OCI-LY1 (cell line): ENCODE results near the gene PYCR2.

Experiments
- H2AFZ ChIP-seq: fragments of 200-600 bp; sonication (generic), shearing (Covaris generic); 2 replicates; pipeline ENCODE4 v1.6.0; 2014; ENCODE audit warnings: antibody characterized with exemption, mild to moderate bottlenecking, low read length
- H3F3A ChIP-seq: fragments of 200-600 bp; sonication (generic), shearing (Covaris generic); 2 replicates; pipeline ENCODE4 v1.6.0; 2014; ENCODE audit warnings: mild to moderate bottlenecking, antibody characterized with exemption, low read length, moderate library complexity; ENCODE audit not compliant: insufficient read depth
- H3K27ac ChIP-seq: fragments of 200-600 bp; sonication (generic); 2 replicates; pipeline ENCODE4 v1.5.1; 2014; ENCODE audit warnings: low read length, mixed run types, mild to moderate bottlenecking, low read depth; ENCODE audit not compliant: poor library complexity, severe bottlenecking
- H3K27me3 ChIP-seq: fragments of 200-600 bp; sonication (generic); 2 replicates; pipeline ENCODE4 v1.6.0; 2014; ENCODE audit warnings: antibody characterized with exemption, mild to moderate bottlenecking, low read length, moderate library complexity; ENCODE audit not compliant: insufficient read depth
- H3K36me3 ChIP-seq: fragments of 200-600 bp; sonication (generic); 2 replicates; pipeline ENCODE4 v1.6.1; 2014; ENCODE audit warnings: mild to moderate bottlenecking, antibody characterized with exemption, low read length, moderate library complexity, mixed read lengths; ENCODE audit not compliant: insufficient read depth
- H3K4me1 ChIP-seq: fragments of 200-600 bp; sonication (generic); 2 replicates; pipeline ENCODE4 v1.5.1; 2014; ENCODE audit warnings: mild to moderate bottlenecking, low read length, moderate library complexity; ENCODE audit not compliant: insufficient read depth, severe bottlenecking
- H3K4me2 ChIP-seq: fragments of 200-600 bp; sonication (generic), shearing (Covaris generic); 2 replicates; pipeline ENCODE4 v1.6.1; 2014; ENCODE audit warnings: low read length
- H3K4me3 ChIP-seq: fragments of 200-600 bp; sonication (generic); 2 replicates; pipeline ENCODE4 v1.5.1; 2014; ENCODE audit warnings: low read length, low read depth, mild to moderate bottlenecking, mixed read lengths; ENCODE audit not compliant: poor library complexity, severe bottlenecking
- H3K79me2 ChIP-seq: fragments of 200-600 bp; shearing (Covaris generic); 2 replicates; pipeline ENCODE4 v1.6.1; 2016; ENCODE audit warnings: mixed run types, low read length, mixed read lengths; ENCODE audit not compliant: insufficient read depth
- H3K9ac ChIP-seq: fragments of 200-600 bp; sonication (generic), shearing (Covaris generic); 2 replicates; pipeline ENCODE4 v1.6.1; 2014; ENCODE audit warnings: mild to moderate bottlenecking, low read length, mixed read lengths
- H3K9me2 ChIP-seq: fragments of 200-600 bp; sonication (generic), shearing (Covaris generic); 2 replicates; pipeline ENCODE4 v1.6.1; 2014; ENCODE audit warnings: low read depth, mild to moderate bottlenecking, low read length, mixed read lengths
- H3K9me3 ChIP-seq: fragments of 200-600 bp; shearing (Covaris generic); 2 replicates; pipeline ENCODE4 v1.6.1; 2014; ENCODE audit warnings: low read length, mixed read lengths
- H4K20me1 ChIP-seq: fragments of 200-600 bp; sonication (generic), shearing (Covaris generic); 2 replicates; pipeline ENCODE4 v1.6.0; 2016; ENCODE audit warnings: mild to moderate bottlenecking, low read length; ENCODE audit not compliant: insufficient read depth
- EZH2 ChIP-seq: fragments of 200-600 bp; sonication (generic), shearing (Covaris generic); IDR thresholded peaks from 2 replicates; pipeline ENCODE4 v1.8.0; 2017; ENCODE audit warnings: borderline replicate concordance, mixed run types, mild to moderate bottlenecking, antibody characterized with exemption, low read length, moderate library complexity, mixed read lengths
- TF ChIP-seq, protein P1 (sequence below): fragments of 200-600 bp; sonication (generic), shearing (Covaris generic); IDR thresholded peaks from 2 replicates; pipeline ENCODE4 v1.5.1; 2017; ENCODE audit warnings: mild to moderate bottlenecking, antibody characterized with exemption, low read length, moderate library complexity, mixed read lengths

PYCR2 gene

DNA sequence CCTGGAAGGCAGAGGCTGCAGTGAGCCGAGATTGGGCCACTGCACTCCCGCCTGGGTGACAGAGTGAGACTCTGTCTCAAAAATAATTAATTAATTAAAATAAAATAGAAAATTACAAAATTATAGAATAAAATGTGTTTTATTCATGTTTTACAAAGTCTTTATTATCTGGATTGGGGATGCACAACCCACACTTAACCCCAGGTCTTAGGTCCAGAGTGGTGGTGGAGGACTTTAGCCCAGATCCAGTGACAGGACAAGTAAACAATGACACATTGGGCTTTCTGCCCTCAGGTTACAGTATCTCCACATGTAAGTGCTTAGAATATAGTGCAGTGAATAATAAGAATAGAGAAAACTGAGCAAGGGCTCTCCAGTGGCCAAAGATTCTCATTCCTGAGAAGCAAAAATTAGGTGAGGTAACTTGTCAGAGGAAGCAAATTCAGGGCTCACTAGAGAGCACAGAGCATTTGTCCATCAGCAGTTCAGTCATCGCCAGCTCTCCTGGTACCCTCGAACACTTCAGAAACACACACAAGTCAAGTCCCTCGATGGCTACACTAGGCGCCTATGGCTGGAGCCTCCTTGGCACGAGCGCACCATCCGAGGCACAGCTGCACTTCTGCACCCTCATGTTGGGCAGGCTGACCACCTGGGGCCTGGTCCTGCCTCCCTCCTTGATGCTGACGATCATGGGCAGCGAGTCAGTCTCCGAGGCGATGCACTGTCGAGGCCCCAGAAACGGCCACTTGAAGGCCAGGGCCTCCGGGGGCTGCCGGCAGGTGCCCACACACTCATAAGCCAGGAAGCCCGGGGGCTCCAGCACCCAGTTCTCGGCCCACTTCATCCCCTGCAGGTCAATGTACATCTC is 37.7 kb downstream of the PYCR2 start:
- H3K27me3 ChIP-seq = no peaks in the 10 kb centered on the region; the same call in 1 of the 2 replicates
- H3K4me2 ChIP-seq = no peak overlapping the region
- H3K79me2 ChIP-seq = no peaks in the 10 kb centered on the region
- TF ChIP-seq, protein P1, sequence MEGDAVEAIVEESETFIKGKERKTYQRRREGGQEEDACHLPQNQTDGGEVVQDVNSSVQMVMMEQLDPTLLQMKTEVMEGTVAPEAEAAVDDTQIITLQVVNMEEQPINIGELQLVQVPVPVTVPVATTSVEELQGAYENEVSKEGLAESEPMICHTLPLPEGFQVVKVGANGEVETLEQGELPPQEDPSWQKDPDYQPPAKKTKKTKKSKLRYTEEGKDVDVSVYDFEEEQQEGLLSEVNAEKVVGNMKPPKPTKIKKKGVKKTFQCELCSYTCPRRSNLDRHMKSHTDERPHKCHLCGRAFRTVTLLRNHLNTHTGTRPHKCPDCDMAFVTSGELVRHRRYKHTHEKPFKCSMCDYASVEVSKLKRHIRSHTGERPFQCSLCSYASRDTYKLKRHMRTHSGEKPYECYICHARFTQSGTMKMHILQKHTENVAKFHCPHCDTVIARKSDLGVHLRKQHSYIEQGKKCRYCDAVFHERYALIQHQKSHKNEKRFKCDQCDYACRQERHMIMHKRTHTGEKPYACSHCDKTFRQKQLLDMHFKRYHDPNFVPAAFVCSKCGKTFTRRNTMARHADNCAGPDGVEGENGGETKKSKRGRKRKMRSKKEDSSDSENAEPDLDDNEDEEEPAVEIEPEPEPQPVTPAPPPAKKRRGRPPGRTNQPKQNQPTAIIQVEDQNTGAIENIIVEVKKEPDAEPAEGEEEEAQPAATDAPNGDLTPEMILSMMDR = no peak
- TF ChIP-seq EZH2 = no peak
- H2AFZ ChIP-seq = no peak overlapping the region
- no peak overlapping the region for H3K9ac ChIP-seq
- no peaks in the 10 kb centered on the region for H4K20me1 ChIP-seq
- H3K27ac ChIP-seq = no peak overlapping the region
- H3K36me3 ChIP-seq = no peaks in the 10 kb centered on the region
- no peaks in the 10 kb centered on the region for H3F3A ChIP-seq
- H3K4me3 ChIP-seq = no peak overlapping the region
- H3K9me3 ChIP-seq = no peaks in the 10 kb centered on the region
- H3K9me2 ChIP-seq = no peaks in the 10 kb centered on the region
- peaks cover 11% of the 10 kb centered on the region for H3K4me1 ChIP-seq

DNA sequence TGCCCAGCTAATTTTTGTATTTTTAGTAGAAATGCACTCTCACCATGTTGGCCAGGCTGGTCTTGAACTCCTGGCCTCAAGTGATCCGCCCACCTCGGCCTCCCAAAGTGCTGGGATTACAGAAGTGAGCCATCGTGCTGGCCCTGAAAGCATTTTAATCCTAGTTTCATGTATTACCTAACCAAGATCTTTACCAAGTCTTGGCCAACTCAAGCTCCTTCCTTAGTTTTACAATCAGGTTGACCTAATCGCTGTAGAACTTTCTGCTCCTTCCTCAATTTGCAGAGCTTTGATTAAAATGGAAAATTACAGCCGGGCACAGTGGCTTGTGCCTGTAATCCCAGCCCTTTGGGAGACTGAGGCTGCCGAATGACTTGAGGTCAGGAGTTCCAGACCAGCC is 38.7 kb downstream of the PYCR2 start:
- no peaks in the 10 kb centered on the region for H3K9me3 ChIP-seq
- H3F3A ChIP-seq = no peaks in the 10 kb centered on the region
- no peak overlapping the region for H3K9ac ChIP-seq
- H4K20me1 ChIP-seq = no peaks in the 10 kb centered on the region
- no peak overlapping the region for H3K4me3 ChIP-seq
- H3K4me2 ChIP-seq = no peak overlapping the region
- no peaks in the 10 kb centered on the region; the same call in 1 of the 2 replicates for H3K27me3 ChIP-seq
- TF ChIP-seq, protein P1 = no peak
- no peak for TF ChIP-seq EZH2
- H3K4me1 ChIP-seq = peaks cover 22% of the 10 kb centered on the region
- no peaks in the 10 kb centered on the region for H3K9me2 ChIP-seq
- H3K36me3 ChIP-seq = no peaks in the 10 kb centered on the region
- no peak overlapping the region for H3K27ac ChIP-seq
- no peaks in the 10 kb centered on the region for H3K79me2 ChIP-seq
- H2AFZ ChIP-seq = no peak overlapping the region

DNA sequence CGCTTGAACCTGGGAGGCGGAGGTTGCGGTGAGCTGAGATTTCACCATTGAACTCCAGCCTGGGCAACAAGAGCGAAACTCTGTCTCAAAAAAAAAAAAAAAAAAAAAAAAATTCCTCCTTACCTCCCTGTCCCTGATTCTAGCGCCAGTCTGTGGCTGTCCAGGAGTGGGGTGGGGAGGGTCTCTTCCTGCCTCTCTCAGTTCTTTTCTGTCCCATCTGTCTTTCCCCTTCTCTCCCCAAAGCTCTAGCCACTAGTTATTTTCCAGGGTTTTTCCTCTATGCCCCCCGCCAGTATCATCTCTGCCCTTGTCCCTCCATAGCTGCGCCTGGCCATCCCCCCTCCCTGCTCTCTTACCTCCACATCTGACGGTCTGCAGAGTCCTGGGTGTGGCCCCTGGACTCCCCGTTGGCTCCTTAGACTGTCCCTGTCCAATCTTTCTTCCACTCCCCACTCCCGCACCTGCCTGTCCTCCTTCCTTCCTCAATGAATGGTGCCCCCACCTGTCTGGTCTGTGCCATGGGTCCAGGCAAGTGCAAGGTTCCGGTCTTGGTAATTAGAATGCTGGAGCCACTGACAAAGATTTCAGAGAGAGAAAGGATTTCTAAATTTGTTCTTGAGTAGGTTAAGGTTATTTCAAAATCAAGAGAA is 40.3 kb downstream of the PYCR2 start:
- Histone ChIP-seq H3K27me3 (no peaks in the 10 kb centered on the region; the same call in 1 of the 2 replicates), H3K9ac (no peak overlapping the region), H2AFZ (no peak overlapping the region), H3K4me1 (peaks cover 31% of the 10 kb centered on the region), H3K36me3 (no peaks in the 10 kb centered on the region), H3K79me2 (no peaks in the 10 kb centered on the region), H3F3A (no peaks in the 10 kb centered on the region), H4K20me1 (no peaks in the 10 kb centered on the region), H3K4me2 (no peak overlapping the region), H3K9me2 (no peaks in the 10 kb centered on the region), H3K9me3 (no peaks in the 10 kb centered on the region), H3K4me3 (no peak overlapping the region), H3K27ac (no peak overlapping the region)
- TF ChIP-seq EZH2 = no peak
- TF ChIP-seq, protein P1 = peak; percentile 21; the same call in 1 of the 2 replicates
